GM12872 (cell line): ENCODE measurements around the gene DNAJC25.

Experiments
- TF ChIP-seq, protein P1 (sequence below): IDR thresholded peaks from 3 replicates; pipeline ENCODE4 v1.5.1; 2011; ENCODE audit warnings: low read depth, mild to moderate bottlenecking, low read length, moderate library complexity; ENCODE audit not compliant: insufficient read depth

DNAJC25 gene

DNA sequence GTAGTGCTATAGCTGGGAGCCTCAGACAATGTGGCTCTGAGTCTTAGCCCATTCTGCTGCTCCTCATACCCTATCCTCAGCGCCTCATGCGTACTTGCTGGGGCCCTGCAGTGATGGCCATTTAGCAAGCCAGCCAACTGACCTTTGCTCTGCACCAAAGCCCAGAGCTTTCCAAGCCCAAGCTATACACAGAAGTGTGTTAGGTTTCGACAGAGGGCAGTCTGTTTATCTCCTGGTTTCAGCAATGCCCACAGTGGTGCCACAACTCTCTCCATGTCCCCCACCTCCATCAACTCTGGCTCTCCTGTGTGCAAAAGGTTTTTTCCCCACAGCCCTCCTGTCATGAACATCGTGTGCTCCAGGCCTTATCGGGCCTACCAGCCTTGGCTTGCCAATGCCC, 47.2 kb downstream of the DNAJC25 start:
- TF ChIP-seq, protein P1, sequence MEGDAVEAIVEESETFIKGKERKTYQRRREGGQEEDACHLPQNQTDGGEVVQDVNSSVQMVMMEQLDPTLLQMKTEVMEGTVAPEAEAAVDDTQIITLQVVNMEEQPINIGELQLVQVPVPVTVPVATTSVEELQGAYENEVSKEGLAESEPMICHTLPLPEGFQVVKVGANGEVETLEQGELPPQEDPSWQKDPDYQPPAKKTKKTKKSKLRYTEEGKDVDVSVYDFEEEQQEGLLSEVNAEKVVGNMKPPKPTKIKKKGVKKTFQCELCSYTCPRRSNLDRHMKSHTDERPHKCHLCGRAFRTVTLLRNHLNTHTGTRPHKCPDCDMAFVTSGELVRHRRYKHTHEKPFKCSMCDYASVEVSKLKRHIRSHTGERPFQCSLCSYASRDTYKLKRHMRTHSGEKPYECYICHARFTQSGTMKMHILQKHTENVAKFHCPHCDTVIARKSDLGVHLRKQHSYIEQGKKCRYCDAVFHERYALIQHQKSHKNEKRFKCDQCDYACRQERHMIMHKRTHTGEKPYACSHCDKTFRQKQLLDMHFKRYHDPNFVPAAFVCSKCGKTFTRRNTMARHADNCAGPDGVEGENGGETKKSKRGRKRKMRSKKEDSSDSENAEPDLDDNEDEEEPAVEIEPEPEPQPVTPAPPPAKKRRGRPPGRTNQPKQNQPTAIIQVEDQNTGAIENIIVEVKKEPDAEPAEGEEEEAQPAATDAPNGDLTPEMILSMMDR = no peak

DNA sequence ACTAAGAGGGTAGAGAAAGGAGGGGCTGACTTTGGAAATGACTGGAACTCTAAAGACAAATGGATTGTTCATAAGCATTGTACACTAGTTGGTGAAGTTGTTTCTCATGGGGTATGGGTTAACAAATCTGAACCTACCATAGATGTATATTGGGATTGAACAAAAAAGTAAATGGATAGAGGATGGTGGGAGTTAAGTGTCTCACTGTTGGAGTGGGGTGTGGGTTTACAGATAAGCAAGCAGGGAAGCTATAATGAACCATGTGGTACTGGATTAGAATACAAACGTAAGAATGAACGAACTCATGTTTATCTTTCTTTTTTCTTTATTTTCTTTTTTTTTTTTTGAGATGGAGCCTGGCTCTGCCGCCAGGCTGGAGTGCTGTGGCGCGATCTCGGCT, 48.1 kb downstream of the DNAJC25 start:
- TF ChIP-seq, protein P1 = no peak

DNA sequence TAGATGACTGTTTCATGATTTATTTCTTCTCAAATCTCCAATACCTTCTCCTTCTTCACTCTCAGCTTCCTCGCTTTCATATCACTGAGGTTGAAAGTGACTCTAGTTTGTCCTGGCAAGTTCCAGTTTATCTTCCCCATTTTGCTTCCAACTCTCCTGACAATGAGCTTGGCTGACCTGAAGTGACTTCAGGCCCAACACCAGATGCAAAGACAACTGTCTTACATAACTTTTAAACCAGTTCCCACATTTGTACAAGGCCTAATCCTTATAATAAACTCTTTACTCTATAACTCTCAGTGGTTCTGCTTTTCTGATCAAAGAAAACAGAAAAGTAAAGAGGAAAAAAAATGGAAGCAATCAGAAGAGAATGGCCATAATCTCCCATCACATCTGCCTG, 52.3 kb downstream of the DNAJC25 start:
- TF ChIP-seq, protein P1 = no peak

DNA sequence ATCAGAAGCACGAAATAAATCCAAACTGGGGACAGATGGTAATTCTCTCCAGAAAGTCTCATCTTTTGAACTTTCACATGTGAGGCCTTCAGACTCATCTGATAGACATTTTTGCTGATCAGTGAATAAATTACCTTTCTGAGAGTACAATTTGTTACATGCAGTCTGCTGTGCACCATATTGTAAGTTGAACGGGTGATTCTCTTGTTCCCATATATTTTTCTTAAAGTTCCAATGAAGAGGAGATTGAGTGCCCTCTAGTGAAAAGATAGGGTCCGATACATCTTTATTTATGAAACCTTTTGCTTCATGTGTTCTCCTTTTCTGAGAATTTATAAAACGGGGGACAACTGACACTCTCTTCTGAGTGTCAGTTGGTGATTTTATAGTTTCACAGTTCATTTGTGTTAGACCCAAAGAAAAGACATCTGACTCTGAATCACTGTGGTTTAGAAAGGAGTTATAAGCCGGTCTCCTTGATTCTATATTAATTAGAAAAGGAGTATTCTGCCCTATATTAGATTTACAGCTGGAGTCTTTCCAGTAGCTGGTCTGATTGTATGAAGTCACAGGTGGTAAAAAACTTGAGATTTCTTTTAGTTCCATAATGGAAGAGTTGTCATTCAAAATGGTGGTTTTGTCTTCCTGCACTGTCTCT, 60.7 kb downstream of the DNAJC25 start:
- TF ChIP-seq, protein P1 = peak; percentile 34; the same call in 1 of the 3 replicates

DNA sequence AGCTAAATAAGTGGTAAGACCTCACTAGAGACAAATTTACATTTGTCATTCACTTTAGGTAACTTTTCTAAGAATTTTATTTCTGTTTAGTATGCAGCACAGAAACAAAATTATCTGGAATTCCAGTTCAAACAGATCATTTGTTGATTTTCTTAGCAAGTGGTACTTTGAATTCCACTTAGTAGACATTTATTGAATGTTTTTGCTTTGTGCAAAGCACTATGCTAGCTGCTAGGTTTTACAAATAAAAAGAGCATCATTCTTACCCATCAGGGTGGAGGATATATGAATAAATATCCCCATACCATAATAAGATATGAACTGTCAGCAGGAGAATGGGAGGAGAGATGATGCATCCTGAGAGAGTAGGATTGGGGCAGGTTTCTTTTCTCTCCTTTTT, 65.7 kb downstream of the DNAJC25 start:
- TF ChIP-seq, protein P1 = no peak

DNA sequence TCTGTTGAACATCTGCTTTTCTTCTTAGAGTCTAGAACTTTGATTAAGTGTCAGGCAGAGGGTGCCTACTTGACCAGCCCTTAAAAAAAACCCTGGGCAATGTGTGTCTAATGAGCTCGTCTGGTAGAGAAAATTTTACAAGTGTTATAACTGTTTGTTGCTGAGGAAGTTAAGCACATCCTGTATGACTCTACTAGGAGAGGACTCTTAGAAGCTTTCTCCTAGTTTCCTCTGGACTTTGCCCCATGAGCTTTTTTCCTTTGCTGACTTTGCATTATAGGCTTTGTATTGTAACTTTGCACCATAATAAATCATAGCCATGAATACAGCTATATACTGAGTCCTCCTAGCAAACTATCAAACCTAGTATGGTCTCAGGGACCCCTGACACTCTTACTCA, 69.6 kb downstream of the DNAJC25 start:
- TF ChIP-seq, protein P1 = no peak
